Measurements from ENCODE around the gene SHQ1.

The SHQ1 gene

DNA sequence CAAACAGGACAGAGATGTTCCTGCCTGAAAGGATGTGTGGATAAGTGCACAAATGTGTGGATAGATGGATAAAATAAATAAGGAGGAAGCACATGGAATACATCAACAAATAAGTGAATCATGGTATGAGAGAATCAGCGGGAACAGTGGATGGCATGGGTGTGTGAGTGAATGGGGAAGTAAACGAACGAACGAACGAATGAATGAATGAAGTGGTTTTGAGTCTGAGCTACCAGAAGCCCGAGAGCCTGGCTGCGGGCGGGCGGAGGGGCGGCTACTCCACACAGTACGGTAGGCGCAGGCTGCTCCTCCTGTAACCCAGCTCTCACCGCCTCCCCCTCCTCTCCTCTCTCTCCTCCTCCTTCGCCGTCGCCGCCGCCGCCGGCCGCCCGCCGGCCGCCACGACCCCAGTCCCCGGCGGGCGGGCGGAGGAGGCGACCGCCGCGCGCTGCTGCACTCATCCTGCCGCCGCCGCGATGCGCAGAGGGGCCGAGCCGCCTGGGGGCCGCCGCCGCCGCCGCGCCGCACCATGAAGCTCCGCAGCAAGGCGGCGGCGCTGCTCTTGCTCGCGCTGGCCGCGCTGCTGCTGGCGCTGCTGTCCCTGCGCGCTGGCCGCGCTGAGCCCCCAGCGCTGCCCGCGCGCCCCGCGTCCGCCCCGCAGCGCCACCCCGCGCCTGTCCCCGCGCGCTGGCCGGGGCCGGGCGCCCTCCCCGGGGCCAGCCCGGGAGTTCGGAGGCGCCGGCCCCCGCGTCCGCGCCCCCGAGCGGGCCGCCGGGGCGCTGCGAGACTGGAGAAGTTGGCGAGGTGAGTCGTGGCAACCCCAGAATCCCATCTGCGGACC is 39.7 kb upstream of the SHQ1 start, which contains the start of gene GXYLT2 (continued):
- TF ChIP-seq, protein P1, sequence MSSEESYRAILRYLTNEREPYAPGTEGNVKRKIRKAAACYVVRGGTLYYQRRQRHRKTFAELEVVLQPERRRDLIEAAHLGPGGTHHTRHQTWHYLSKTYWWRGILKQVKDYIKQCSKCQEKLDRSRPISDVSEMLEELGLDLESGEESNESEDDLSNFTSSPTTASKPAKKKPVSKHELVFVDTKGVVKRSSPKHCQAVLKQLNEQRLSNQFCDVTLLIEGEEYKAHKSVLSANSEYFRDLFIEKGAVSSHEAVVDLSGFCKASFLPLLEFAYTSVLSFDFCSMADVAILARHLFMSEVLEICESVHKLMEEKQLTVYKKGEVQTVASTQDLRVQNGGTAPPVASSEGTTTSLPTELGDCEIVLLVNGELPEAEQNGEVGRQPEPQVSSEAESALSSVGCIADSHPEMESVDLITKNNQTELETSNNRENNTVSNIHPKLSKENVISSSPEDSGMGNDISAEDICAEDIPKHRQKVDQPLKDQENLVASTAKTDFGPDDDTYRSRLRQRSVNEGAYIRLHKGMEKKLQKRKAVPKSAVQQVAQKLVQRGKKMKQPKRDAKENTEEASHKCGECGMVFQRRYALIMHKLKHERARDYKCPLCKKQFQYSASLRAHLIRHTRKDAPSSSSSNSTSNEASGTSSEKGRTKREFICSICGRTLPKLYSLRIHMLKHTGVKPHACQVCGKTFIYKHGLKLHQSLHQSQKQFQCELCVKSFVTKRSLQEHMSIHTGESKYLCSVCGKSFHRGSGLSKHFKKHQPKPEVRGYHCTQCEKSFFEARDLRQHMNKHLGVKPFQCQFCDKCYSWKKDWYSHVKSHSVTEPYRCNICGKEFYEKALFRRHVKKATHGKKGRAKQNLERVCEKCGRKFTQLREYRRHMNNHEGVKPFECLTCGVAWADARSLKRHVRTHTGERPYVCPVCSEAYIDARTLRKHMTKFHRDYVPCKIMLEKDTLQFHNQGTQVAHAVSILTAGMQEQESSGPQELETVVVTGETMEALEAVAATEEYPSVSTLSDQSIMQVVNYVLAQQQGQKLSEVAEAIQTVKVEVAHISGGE (tag by site-specific recombination; conservative IDR thresholded peaks at IDR 0.05; ENCODE audit: low read depth): 0 out of 2 replicates have a peak, but pooled peaks have one; percentile 27
- no peak for TF ChIP-seq SETDB1 (IDR thresholded peaks at IDR 0.05; ENCODE audit: insufficient read length, low read length)
- TF ChIP-seq ZNF510 (tag by site-specific recombination; IDR thresholded peaks at IDR 0.05; ENCODE audit: insufficient replicate concordance): no peak

DNA sequence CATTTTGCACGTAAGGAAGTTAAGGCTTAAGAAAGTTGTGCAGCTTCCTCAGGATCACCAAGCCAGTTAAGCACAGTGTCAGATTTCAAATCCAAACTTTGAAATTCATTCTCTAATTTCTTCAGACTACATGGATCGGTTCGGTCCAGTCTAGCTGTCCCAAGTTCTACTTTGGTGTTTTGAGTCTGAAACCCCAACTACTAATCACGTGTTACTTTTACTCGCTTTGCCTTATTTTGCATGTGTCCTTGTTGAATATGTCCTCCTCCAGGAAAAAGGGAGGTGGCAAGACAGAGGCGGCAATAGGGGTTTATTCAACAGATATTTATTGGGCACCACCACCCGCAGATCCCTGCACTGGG is 39.1 kb upstream of the SHQ1 start:
- ChIA-PET CTCF (interaction anchor here (0.5 to 2.3 kb wide), 7 partner anchors 19 to 1163 kb away, joined by 3 to 8 read pairs (median 3); no protein-coding TSS in a partner anchor), POLR2A (interaction anchor here (0.6 kb wide), 1 partner anchor 9 kb away, joined by 3 read pairs; no protein-coding TSS in a partner anchor)
- TF ChIP-seq ZNF2 (tag by site-specific recombination; IDR thresholded peaks at IDR 0.05): no peak
- TF ChIP-seq, protein P1 (tag by site-specific recombination; conservative IDR thresholded peaks at IDR 0.05; ENCODE audit: low read depth): peak; percentile 58
- Histone ChIP-seq H3K9me3 (ENCODE audit: control insufficient read depth, insufficient read depth, low read depth, low read length) (no peaks in the 10 kb centered on the region), H3K36me3 (ENCODE audit: control insufficient read depth in 2 of 2, insufficient read depth in 1 of 2, low read length in 2 of 2) (no peaks in the 10 kb centered on the region), H3K27ac (ENCODE audit: extremely low read depth, low read depth, low read length) (no peak overlapping the region; the same call in 1 of the 2 replicates), H3K4me1 (ENCODE audit: control insufficient read depth, insufficient read depth, low read length) (peaks cover 16% of the 10 kb centered on the region), H3K4me3 (ENCODE audit: low read depth, low read length) (peak overlapping the region; percentile 55)

DNA sequence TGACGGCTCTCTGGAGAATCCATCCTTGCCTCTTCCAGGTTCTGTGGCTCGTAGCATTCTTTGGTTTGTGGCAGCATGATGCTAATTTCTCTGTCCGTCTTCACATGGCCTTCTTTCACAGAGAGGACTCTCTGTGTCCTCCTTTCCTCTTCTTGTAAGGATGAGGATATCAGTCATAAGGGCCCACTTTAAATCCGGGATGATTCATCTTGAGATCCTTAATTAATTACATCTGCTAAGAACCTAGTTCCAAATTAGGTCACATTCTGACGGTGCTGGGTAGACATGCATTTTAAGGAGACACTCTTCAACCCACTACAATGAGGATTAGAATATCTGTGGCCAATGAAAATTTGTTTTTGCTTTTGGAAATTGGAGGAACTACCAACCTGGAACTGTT is 23.9 kb upstream of the SHQ1 start:
- POLR2A ChIA-PET: no interaction called here
- TF ChIP-seq YY1 (tag by site-specific recombination; IDR thresholded peaks at IDR 0.05) (no peak), ZNF266 (tag by site-specific recombination; IDR thresholded peaks at IDR 0.05; ENCODE audit: low read depth) (no peak), ZNF664 (tag by site-specific recombination; IDR thresholded peaks at IDR 0.05) (no peak), SCRT1 (tag by site-specific recombination; IDR thresholded peaks at IDR 0.05; ENCODE audit: borderline replicate concordance) (no peak), HOXD13 (CRISPR knock-in tag; IDR thresholded peaks at IDR 0.05; ENCODE audit: borderline replicate concordance) (no peak), ZFP69B (tag by site-specific recombination; IDR thresholded peaks at IDR 0.05) (no peak), ZNF670 (tag by site-specific recombination; IDR thresholded peaks at IDR 0.05; ENCODE audit: low read depth) (no peak), ZNF133 (tag by site-specific recombination; IDR thresholded peaks at IDR 0.05) (no peak), ZNF48 (tag by site-specific recombination; IDR thresholded peaks at IDR 0.05) (no peak), ZNF747 (tag by site-specific recombination; IDR thresholded peaks at IDR 0.05) (no peak), ZNF521 (tag by site-specific recombination; IDR thresholded peaks at IDR 0.05) (no peak), OSR2 (tag by site-specific recombination; IDR thresholded peaks at IDR 0.05) (no peak), ZNF785 (tag by site-specific recombination; IDR thresholded peaks at IDR 0.05) (no peak), ZNF354C (tag by site-specific recombination; IDR thresholded peaks at IDR 0.05; ENCODE audit: borderline replicate concordance, low read depth) (no peak), ZSCAN16 (tag by site-specific recombination; IDR thresholded peaks at IDR 0.05) (no peak), ZNF366 (tag by site-specific recombination; conservative IDR thresholded peaks at IDR 0.05) (no peak), REPIN1 (tag by site-specific recombination; IDR thresholded peaks at IDR 0.05; ENCODE audit: low read depth) (no peak)
- TF ChIP-seq, protein P2, sequence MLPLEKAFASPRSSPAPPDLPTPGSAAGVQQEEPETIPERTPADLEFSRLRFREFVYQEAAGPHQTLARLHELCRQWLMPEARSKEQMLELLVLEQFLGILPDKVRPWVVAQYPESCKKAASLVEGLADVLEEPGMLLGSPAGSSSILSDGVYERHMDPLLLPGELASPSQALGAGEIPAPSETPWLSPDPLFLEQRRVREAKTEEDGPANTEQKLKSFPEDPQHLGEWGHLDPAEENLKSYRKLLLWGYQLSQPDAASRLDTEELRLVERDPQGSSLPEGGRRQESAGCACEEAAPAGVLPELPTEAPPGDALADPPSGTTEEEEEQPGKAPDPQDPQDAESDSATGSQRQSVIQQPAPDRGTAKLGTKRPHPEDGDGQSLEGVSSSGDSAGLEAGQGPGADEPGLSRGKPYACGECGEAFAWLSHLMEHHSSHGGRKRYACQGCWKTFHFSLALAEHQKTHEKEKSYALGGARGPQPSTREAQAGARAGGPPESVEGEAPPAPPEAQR (tag by site-specific recombination; IDR thresholded peaks at IDR 0.05): no peak
- TF ChIP-seq, protein P3, sequence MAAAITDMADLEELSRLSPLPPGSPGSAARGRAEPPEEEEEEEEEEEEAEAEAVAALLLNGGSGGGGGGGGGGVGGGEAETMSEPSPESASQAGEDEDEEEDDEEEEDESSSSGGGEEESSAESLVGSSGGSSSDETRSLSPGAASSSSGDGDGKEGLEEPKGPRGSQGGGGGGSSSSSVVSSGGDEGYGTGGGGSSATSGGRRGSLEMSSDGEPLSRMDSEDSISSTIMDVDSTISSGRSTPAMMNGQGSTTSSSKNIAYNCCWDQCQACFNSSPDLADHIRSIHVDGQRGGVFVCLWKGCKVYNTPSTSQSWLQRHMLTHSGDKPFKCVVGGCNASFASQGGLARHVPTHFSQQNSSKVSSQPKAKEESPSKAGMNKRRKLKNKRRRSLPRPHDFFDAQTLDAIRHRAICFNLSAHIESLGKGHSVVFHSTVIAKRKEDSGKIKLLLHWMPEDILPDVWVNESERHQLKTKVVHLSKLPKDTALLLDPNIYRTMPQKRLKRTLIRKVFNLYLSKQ (tag by site-specific recombination; IDR thresholded peaks at IDR 0.05; ENCODE audit: borderline replicate concordance): no peak

More for the DNA sequence above, 23.9 kb upstream of the SHQ1 start:
- Histone ChIP-seq H3K4me1 (ENCODE audit: control insufficient read depth, insufficient read depth, low read length) (no peaks in the 10 kb centered on the region), H3K27ac (ENCODE audit: extremely low read depth, low read depth, low read length) (no peak overlapping the region), H3K4me3 (ENCODE audit: low read depth, low read length) (no peak overlapping the region), H3K36me3 (ENCODE audit: control insufficient read depth in 2 of 2, insufficient read depth in 1 of 2, low read length in 2 of 2) (no peaks in the 10 kb centered on the region), H3K9me3 (ENCODE audit: control insufficient read depth, insufficient read depth, low read depth, low read length) (no peaks in the 10 kb centered on the region)
- CTCF ChIA-PET: no interaction called here

Measured in HEK293 (cell line).